Subcutaneous adipose tissue (tissue), 4 donors: ENCODE data around the gene ASXL2. TPM values are rescaled to one million over a fixed set of nuclear protein-coding genes. Genes with fewer than 3 reads are reported as not detected.

Experiments
- total RNA-seq, 4 donors: library from RNA; depleted of rRNA; stranded (reverse); fragments of >200 nt; gene quantifications; one replicate each; pipeline ENCODE4 v1.1.0, GENCODE V29; 2016
- TF ChIP-seq, protein P1 (sequence below): fragments of 450-650 bp; IDR thresholded peaks from one replicate; pipeline ENCODE4 v1.5.1; 2016; ENCODE audit warnings: low read depth, mild to moderate bottlenecking, control low read depth, antibody characterized with exemption, moderate library complexity

ASXL2 gene
- total RNA-seq, 4 donors from 2014 or later: 17.0 to 23.5 (median 18.9) TPM

DNA sequence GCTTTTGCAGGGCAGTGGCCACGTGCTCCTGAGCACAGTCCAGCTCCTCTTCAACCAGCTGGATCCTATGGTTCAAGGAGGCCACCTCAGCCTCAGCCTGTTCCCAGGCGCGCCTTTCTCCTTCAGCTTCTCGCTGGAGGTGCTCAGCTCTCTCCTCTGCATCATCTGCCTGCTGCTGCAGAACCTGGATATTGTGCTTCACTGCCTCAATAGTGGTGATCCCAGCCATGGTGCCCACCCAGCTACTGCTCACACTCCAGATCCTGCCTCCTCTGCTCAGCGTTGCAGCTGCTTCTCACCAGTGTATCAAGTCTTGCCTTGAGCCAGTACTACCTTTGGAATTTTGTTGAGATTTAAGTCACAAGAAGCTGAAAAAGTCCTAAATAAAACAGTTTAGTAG is 67.9 kb downstream of the ASXL2 start:
- TF ChIP-seq, protein P1, sequence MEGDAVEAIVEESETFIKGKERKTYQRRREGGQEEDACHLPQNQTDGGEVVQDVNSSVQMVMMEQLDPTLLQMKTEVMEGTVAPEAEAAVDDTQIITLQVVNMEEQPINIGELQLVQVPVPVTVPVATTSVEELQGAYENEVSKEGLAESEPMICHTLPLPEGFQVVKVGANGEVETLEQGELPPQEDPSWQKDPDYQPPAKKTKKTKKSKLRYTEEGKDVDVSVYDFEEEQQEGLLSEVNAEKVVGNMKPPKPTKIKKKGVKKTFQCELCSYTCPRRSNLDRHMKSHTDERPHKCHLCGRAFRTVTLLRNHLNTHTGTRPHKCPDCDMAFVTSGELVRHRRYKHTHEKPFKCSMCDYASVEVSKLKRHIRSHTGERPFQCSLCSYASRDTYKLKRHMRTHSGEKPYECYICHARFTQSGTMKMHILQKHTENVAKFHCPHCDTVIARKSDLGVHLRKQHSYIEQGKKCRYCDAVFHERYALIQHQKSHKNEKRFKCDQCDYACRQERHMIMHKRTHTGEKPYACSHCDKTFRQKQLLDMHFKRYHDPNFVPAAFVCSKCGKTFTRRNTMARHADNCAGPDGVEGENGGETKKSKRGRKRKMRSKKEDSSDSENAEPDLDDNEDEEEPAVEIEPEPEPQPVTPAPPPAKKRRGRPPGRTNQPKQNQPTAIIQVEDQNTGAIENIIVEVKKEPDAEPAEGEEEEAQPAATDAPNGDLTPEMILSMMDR: no peak

- TF ChIP-seq, protein P1: no peak
Observed at GRCh38 chr2:25809646-25810045, 68.6 kb downstream of the ASXL2 start.

DNA sequence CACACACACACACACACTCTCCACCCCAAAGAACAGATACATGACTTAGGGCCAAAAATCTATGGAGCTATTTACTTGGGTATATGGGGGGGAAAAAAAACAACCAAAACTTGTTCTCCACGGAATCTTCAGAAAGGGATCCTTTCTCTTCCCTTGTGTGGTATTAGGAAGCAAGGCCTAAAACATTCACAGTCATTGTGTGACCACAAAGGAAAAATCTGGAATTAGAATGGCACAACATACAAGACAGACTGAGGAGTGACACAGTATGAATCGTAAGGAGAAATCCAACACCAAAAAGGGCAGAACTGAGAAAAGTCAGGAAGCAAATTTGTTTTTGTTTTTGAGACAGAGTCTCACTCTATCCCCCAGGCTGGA is 70.3 kb downstream of the ASXL2 start:
- TF ChIP-seq, protein P1: no peak

DNA sequence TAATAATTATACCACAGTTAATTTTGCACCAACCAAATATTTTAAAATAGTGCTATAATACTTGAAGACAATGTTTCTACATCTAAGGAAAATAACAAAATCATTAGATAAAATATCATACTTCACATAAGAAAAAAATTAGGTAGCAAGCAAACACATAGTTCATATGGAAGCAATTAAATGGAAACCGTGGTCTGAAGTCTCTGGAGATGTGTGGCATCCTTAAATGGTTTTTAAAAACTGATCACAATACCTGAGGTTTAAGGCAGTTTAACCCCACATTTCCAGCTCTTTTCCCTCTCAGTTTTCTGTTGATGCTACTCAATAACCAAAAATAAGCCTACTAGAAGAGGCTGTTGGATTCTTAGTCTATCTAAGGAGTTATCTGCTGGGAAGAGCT is 71.3 kb downstream of the ASXL2 start:
- TF ChIP-seq, protein P1: no peak

GRCh38 chr2:25805987-25806386 is 72.3 kb downstream of the ASXL2 start:
- TF ChIP-seq, protein P1: no peak

DNA sequence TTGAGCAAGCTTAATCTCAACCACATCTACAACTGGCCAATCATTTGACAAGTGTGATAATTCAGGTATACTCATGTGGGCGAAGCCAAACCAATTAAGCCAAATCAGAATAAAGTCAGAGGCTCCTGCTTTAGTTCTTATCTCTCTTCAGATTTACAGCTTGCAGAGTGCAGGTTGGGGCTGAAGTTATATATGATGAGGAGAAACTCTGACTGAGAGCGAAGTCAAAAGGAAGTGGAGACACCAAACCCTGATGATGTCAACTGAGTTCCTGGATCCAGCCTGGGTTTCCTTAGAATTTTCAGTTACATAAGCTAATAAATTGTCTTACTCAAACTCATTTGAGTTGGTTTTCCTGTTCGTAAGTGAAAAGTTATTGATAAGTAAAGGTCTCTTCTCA is 73.9 kb downstream of the ASXL2 start:
- TF ChIP-seq, protein P1: no peak

DNA sequence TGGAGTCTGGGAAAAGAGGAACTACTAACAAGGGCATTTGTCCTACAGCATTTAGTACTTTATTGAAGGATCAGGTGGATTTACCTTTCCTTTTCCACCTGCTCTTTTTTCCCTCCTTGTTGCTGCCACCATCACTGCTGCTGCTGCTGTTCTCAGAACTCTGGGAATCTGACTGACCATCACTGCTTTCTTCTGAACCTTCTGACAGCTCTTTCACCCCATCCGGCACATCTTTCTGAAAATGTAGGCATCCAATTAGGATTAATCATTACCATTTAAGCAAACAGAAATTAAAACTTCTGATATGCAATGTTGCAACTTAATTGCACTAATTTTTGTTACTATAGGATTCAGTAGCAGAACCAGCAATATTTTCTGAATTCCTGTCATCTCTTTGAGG is 79.0 kb downstream of the ASXL2 start:
- TF ChIP-seq, protein P1: no peak
